Endothelial cell of umbilical vein (primary cell): ENCODE data around the gene TFCP2. TPM values are rescaled to one million over a fixed set of nuclear protein-coding genes. Genes with fewer than 3 reads are reported as not detected.

Experiments used
- BruUV-seq: library from RNA; stranded (reverse); fragments of 400-500 nt; replicated peaks from 2 replicates; lab custom pipeline; 2021; lab: Mats Ljungman, UMichigan
- CTCF ChIA-PET: fragments of 300-600, 350-600 bp; sonication (Branson Sonifier 250); formaldehyde crosslinking; loops from one replicate; lab custom pipeline; 2021; ENCODE audit warnings: antibody characterized with exemption, inconsistent platforms; lab: Charles Lee
- POLR2A ChIA-PET: fragments of 300-600, 350-600 bp; sonication (Branson Sonifier 250); formaldehyde crosslinking; loops from one replicate; lab custom pipeline; 2021; ENCODE audit warnings: antibody characterized with exemption, inconsistent platforms; lab: Charles Lee
- DNase-seq: peaks from one replicate; pipeline ENCODE4 v3.0.0-alpha.2; 2011; ENCODE audit warnings: low read depth, low spot score
- FAIRE-seq: peaks from 2 replicates; lab custom pipeline; 2011; peaks lifted over from hg19 to GRCh38; lab: Jason Lieb, UNC
- H2AFZ ChIP-seq: 2 replicates; pipeline ENCODE4 v1.6.0; 2012; ENCODE audit warnings: low read depth, low read length, control low read depth, inconsistent platforms
- H3K27ac ChIP-seq: 2 replicates; pipeline ENCODE4 v1.5.1; 2011; ENCODE audit warnings: low read depth, mild to moderate bottlenecking, control low read depth, low read length, moderate library complexity; ENCODE audit not compliant: insufficient read depth
- H3K27me3 ChIP-seq, 2 experiments: 2 replicates each; pipeline versions ENCODE4 v1.6.0 to v1.6.1; 2011; ENCODE audit warnings: low read length in 2 of 2, mixed read lengths in 1 of 2; ENCODE audit not compliant: control insufficient read depth in 2 of 2, insufficient read depth in 2 of 2
- H3K36me3 ChIP-seq, 2 experiments: 2 replicates in 1 of 2; 3 replicates in 1 of 2; pipeline ENCODE4 v1.5.1; 2011; ENCODE audit warnings: low read length in 2 of 2, mild to moderate bottlenecking in 1 of 2, moderate library complexity in 1 of 2; ENCODE audit not compliant: control insufficient read depth in 2 of 2, insufficient read depth in 2 of 2; ENCODE audit errors: extremely low read depth in 1 of 2
- H3K4me1 ChIP-seq: 3 replicates; pipeline ENCODE4 v1.5.1; 2011; ENCODE audit warnings: mild to moderate bottlenecking, low read length; ENCODE audit not compliant: control insufficient read depth, insufficient read depth; ENCODE audit errors: extremely low read depth
- H3K4me2 ChIP-seq: 2 replicates; pipeline ENCODE4 v1.6.1; 2011; ENCODE audit warnings: low read length, control low read depth, mixed read lengths; ENCODE audit not compliant: insufficient read depth
- H3K4me3 ChIP-seq, 3 experiments: fragments of 200-600 bp in 1 of 3; sonication (generic), shearing (Covaris generic) in 1 of 3; replicated peaks in 1 of 3; 2 replicates each; pipeline ENCODE4 v1.5.1; 2011 to 2016; ENCODE audit warnings: control low read depth in 3 of 3, low read length in 3 of 3, mild to moderate bottlenecking in 2 of 3, inconsistent platforms in 1 of 3, low read depth in 1 of 3, moderate library complexity in 1 of 3; ENCODE audit not compliant: insufficient read depth in 1 of 3
- H3K79me2 ChIP-seq: 2 replicates; pipeline ENCODE4 v1.6.0; 2012; ENCODE audit warnings: low read length, inconsistent platforms; ENCODE audit not compliant: control insufficient read depth, insufficient read depth
- H3K9ac ChIP-seq: replicated peaks from 2 replicates; pipeline ENCODE3; 2011; ENCODE audit warnings: low read length, control low read depth; ENCODE audit not compliant: insufficient read depth; ENCODE audit errors: extremely low read depth
- H3K9me1 ChIP-seq: replicated peaks from 3 replicates; pipeline ENCODE4 v1.6.0; 2011; ENCODE audit warnings: mild to moderate bottlenecking, low read length; ENCODE audit not compliant: control insufficient read depth, insufficient read depth; ENCODE audit errors: extremely low read depth
- H3K9me3 ChIP-seq: replicated peaks from 2 replicates; pipeline ENCODE4 v1.5.1; 2012; ENCODE audit warnings: low read length, inconsistent platforms; ENCODE audit not compliant: control insufficient read depth, insufficient read depth
- H4K20me1 ChIP-seq: replicated peaks from 2 replicates; pipeline ENCODE3; 2011; ENCODE audit warnings: mild to moderate bottlenecking, low read length; ENCODE audit not compliant: control insufficient read depth, insufficient read depth; ENCODE audit errors: extremely low read depth
- EZH2 ChIP-seq: IDR thresholded peaks from 2 replicates; pipeline ENCODE4 v1.6.1; 2012; ENCODE audit warnings: borderline replicate concordance, low read depth, mild to moderate bottlenecking, moderate library complexity, low read length, inconsistent platforms; ENCODE audit not compliant: severe bottlenecking
- FOS ChIP-seq: IDR thresholded peaks from 2 replicates; pipeline ENCODE4 v1.6.1; 2011; ENCODE audit warnings: mild to moderate bottlenecking, low read length, moderate library complexity, borderline replicate concordance; ENCODE audit not compliant: insufficient read depth
- GATA2 ChIP-seq: IDR thresholded peaks from 2 replicates; pipeline ENCODE4 v1.7.0; 2011; ENCODE audit warnings: low read depth, mild to moderate bottlenecking, moderate library complexity, mixed read lengths, low read length; ENCODE audit not compliant: insufficient read length, insufficient read depth
- JUN ChIP-seq: IDR thresholded peaks from 2 replicates; pipeline ENCODE4 v1.6.1; 2011; ENCODE audit warnings: borderline replicate concordance, low read depth; ENCODE audit not compliant: insufficient read length, insufficient read depth
- MYC ChIP-seq: IDR thresholded peaks from one replicate; pipeline ENCODE4 v1.6.1; 2011; ENCODE audit warnings: mild to moderate bottlenecking, low read depth, low read length
- POLR2A ChIP-seq: IDR thresholded peaks from 2 replicates; pipeline ENCODE4 v1.6.1; 2012; ENCODE audit warnings: low read depth, mild to moderate bottlenecking, control low read depth, low read length
- POLR2AphosphoS5 ChIP-seq: IDR thresholded peaks from 2 replicates; pipeline ENCODE4 v1.6.1; 2012; ENCODE audit warnings: low read depth, mild to moderate bottlenecking, control low read depth, low read length, moderate library complexity; ENCODE audit not compliant: insufficient read depth
- dilution Hi-C: fragments of 300-500 bp; cut with MboI; formaldehyde crosslinking; loops from one replicate; pipeline ENCODE4 v1.15.0; 2019; ENCODE audit warnings: low sequenced_read_pairs; ENCODE audit not compliant: extremely low pct_ligation_motif_present
- intact Hi-C: fragments of 100-400 bp; cut with micrococcal nuclease; formaldehyde crosslinking; loops from one replicate; pipeline ENCODE4 v1.10.0; 2022
- polyA plus RNA-seq, 4 experiments: library from polyadenylated mRNA; depleted of rRNA in 3 of 4; stranded (reverse) in 3 of 4; unstranded in 1 of 4; fragments of >200 nt; gene quantifications; 2 replicates each; pipeline versions ENCODE4 v1.2.1 to v1.2.3, GENCODE V29; 2011 to 2012; ENCODE audit warnings: missing spikeins in 1 of 4
- total RNA-seq: library from RNA; stranded (reverse); gene quantifications from 2 replicates; pipeline ENCODE4 v1.2.3, GENCODE V29; 2021
- TF ChIP-seq, protein P1 (sequence below): IDR thresholded peaks from 2 replicates; pipeline ENCODE4 v1.6.1; 2011; ENCODE audit not compliant: insufficient read depth, insufficient read length
- TF ChIP-seq, protein P2 (sequence below), 2 donors: IDR thresholded peaks; 1 replicate in 1 of 2; 2 replicates in 1 of 2; pipeline ENCODE4 v1.5.1; 2011; ENCODE audit warnings: low read length in 2 of 2, mild to moderate bottlenecking in 2 of 2, moderate library complexity in 2 of 2, control low read depth in 1 of 2, inconsistent platforms in 1 of 2, low read depth in 1 of 2; ENCODE audit not compliant: insufficient read depth in 1 of 2; ENCODE audit errors: extremely low read depth in 1 of 2

The TFCP2 gene
- total and polyA plus RNA-seq, 2 donors (not counting 3 experiments of a cell fraction or from before 2014, with no cell fraction given), result 10.2 to 28.6 TPM

- Histone ChIP-seq H3K27ac (no peak overlapping the region), H3K9ac (no peak overlapping the region), H4K20me1 (no peaks in the 10 kb centered on the region), H3K9me3 (no peaks in the 10 kb centered on the region), H3K79me2 (peaks cover 12% of the 10 kb centered on the region), H2AFZ (no peak overlapping the region), H3K9me1 (no peaks in the 10 kb centered on the region), H3K27me3 (no peaks in the 10 kb centered on the region), H3K4me2 (peak overlapping the region; percentile 96), H3K36me3 (peaks cover 3 to 9% of the 10 kb centered on the region in 2 experiments), H3K4me1 (peaks cover 11% of the 10 kb centered on the region), H3K4me3 (peak overlapping the region in 1 of 3 experiments; percentile 92)
- DNase-seq, result no peak
- dilution Hi-C loops, result no loop called here
- FAIRE-seq, result no peak
- POLR2A ChIA-PET, result no interaction called here
- intact Hi-C loops, result loop anchor here (5.0 kb wide), 2 partner anchors 188 to 203 kb away; partner anchors contain the start of gene DAZAP2
- no TSS peak for BruUV-seq
- TF ChIP-seq, protein P1, sequence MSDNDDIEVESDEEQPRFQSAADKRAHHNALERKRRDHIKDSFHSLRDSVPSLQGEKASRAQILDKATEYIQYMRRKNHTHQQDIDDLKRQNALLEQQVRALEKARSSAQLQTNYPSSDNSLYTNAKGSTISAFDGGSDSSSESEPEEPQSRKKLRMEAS, result no peak
- TF ChIP-seq FOS, result no peak
- TF ChIP-seq POLR2A, result no peak
- no peak for TF ChIP-seq JUN
- no peak for TF ChIP-seq GATA2
- no peak for TF ChIP-seq POLR2AphosphoS5
- CTCF ChIA-PET, result interaction anchor here (1.0 to 2.1 kb wide), 3 partner anchors 284 to 301 kb away, joined by 4 to 13 read pairs (median 5); no protein-coding TSS in a partner anchor
Measured at GRCh38 chr12:51049525-51049924, 123.4 kb downstream of the TFCP2 start.

DNA sequence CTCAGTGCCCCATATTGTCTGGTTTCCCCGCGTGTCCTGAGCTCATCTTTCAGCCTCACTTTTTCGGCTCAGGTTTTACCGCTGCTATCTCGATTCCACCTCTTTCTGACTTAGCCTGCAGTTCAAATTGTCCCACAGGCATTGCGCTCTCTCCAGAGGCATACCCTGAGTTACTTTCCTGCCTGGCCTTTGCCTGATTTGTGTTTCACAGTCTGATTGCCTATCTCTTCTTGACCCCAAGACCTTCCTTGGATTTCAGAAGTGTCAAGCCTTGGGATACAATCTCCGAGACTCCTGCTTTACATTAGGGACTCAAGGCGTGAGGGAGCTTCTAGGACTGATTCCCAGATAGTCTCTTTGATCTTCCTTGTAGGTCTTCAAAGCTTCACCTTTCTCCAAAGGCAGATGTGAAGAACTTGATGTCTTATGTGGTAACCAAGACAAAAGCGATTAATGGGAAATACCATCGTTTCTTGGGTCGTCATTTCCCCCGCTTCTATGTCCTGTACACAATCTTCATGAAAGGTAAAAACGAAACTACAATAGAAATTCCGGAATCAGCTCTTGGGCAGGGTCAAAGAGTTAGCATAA is 124.2 kb downstream of the TFCP2 start:
- H3K9ac ChIP-seq, result peak overlapping the region; percentile 89
- DNase-seq (no peak), FAIRE-seq (no peak)
- ChIA-PET CTCF (interaction anchor here (0.9 to 2.1 kb wide), 5 partner anchors 62 to 301 kb away, joined by 3 to 13 read pairs (median 4); no protein-coding TSS in a partner anchor), POLR2A (no interaction called here)
- dilution Hi-C loops (no loop called here), intact Hi-C loops (loop anchor here (1.0 to 5.0 kb wide), 5 partner anchors 22 to 204 kb away; partner anchors contain the start of genes CSRNP2, DAZAP2 and SLC11A2)
- H3K79me2 ChIP-seq, result peaks cover 12% of the 10 kb centered on the region
- H3K9me3 ChIP-seq, result no peaks in the 10 kb centered on the region
- no peaks in the 10 kb centered on the region for H3K9me1 ChIP-seq
- peak overlapping the region; percentile 79 for H2AFZ ChIP-seq
- no peaks in the 10 kb centered on the region for H4K20me1 ChIP-seq
- peaks cover 0 to 4% of the 10 kb centered on the region in 2 experiments for H3K36me3 ChIP-seq
- peak overlapping the region; percentile 42 for H3K27ac ChIP-seq
- no peaks in the 10 kb centered on the region for H3K27me3 ChIP-seq
- H3K4me2 ChIP-seq, result peak overlapping the region; percentile 96
- H3K4me1 ChIP-seq, result peaks cover 11% of the 10 kb centered on the region
- H3K4me3 ChIP-seq, result peak overlapping the region; percentile 75 to 92 (median 86)
- no peak for TF ChIP-seq EZH2
- TF ChIP-seq MYC, result no peak
- TF ChIP-seq GATA2, result no peak
- TF ChIP-seq, protein P2, sequence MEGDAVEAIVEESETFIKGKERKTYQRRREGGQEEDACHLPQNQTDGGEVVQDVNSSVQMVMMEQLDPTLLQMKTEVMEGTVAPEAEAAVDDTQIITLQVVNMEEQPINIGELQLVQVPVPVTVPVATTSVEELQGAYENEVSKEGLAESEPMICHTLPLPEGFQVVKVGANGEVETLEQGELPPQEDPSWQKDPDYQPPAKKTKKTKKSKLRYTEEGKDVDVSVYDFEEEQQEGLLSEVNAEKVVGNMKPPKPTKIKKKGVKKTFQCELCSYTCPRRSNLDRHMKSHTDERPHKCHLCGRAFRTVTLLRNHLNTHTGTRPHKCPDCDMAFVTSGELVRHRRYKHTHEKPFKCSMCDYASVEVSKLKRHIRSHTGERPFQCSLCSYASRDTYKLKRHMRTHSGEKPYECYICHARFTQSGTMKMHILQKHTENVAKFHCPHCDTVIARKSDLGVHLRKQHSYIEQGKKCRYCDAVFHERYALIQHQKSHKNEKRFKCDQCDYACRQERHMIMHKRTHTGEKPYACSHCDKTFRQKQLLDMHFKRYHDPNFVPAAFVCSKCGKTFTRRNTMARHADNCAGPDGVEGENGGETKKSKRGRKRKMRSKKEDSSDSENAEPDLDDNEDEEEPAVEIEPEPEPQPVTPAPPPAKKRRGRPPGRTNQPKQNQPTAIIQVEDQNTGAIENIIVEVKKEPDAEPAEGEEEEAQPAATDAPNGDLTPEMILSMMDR (IDR thresholded peaks at IDR 0.05; ENCODE audit: extremely low read depth in 1 of 2, insufficient read depth in 1 of 2, low read depth in 1 of 2, low read length in 2 of 2), result no peak
- TF ChIP-seq, protein P1, result no peak
- no peak for TF ChIP-seq JUN
- TF ChIP-seq FOS, result no peak
- no peak for TF ChIP-seq POLR2AphosphoS5
- no peak for TF ChIP-seq POLR2A
- TSS peak; percentile 62 for BruUV-seq
